Fibroblast of peridontal ligament (primary cell): Measurements from ENCODE around the gene STX3.
A peak's percentile ranks its signal among the peaks of the same experiment; 100 is the strongest.

Experiments used
- DNase-seq: peaks from one replicate; pipeline ENCODE4 v3.0.0-alpha.2; 2010; ENCODE audit errors: extremely low read depth

Gene STX3

GRCh38 chr11:59754859-59755700 lies at the start of gene STX3:
Gene STX3 (plus strand): TSS chr11:59755376. CDS start chr11:59755606, 230 bp downstream.
- DNase-seq = peak; percentile 59

DNA sequence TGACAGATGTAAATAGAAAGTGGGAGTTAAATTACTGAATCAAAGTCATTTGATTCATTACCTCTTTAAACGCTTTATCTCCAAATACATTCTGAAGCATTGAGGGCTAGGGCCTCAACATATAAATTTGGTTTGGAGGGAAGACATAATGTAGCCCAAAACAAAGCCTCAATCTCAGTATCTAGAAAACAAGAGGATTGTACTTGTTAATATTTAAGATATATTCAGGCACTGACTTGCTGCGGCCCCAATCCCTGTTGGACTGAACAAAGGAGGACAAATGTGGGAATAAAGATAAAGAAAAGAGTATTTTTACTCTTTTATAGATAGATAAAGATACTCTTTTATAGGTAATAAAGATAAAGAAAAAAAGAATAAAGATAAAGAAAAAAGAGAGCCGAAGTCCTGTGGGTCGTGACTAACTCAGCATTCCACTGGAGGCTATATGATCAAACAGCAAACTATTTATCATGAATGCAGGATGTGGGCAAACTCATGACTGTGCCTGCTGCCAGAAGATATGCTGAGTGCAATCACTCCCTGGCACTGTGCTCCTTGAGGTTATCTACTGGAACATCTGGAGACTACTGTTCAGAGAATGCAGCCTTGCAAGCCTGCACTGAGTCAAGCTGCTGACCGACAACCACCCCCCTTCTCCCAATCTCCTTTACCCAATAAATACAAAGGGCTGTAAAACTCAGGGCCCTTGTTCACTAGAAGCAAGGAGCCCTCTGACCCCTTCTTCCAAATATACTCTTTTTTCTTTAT lies 48.5 kb upstream of the STX3 start:
- DNase-seq = peak; percentile 78

DNA sequence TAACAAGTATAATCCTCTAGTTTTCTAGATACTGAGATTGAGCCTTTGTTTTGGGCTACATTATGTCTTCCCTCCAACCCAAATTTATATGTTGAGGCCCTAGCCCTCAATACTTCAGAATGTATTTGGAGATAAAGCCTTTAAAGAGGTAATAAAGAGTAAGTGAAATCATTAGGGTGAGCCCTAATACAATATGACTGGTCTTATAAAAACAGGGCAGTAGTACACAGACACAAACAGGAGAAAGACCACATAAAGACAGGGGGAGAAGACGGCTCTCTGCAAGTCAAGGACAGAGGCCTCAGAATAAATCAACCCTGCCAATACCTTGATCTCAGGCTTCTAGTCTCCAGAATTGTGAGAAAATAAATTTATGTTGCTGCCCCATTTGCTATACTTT lies 47.8 kb upstream of the STX3 start:
- no peak for DNase-seq

- DNase-seq = peak; percentile 22
These were observed 46.6 kb upstream of the STX3 start for GRCh38 chr11:59708537-59708936.

GRCh38 chr11:59710136-59710847 lies 44.9 kb upstream of the STX3 start:
- DNase-seq = peak; percentile 30

DNA sequence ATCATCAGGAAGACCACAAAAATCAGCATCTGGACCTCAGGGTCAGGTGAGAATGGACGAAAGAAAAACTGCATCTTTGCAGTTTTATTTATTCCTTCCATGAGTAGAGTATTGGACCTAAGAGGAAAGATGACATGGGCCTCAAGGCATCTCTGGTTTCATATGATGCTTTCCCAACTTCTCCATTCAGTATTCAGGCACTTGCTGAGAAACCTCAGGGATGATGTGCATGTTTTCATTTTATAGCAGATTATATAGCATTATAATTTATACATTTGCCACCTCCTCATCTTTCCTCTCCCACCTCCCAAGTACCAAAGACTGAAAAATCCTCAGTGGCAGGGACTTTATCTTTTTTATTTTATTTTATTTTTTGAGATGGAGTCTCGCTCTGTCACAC lies 41.4 kb upstream of the STX3 start, which contains the start of gene OR10V1:
TSS of gene OR10V1 (minus strand) at position 101 of the 400 bp plus-strand sequence. CDS start at position 101, 0 bp downstream.
- no peak for DNase-seq

GRCh38 chr11:59716051-59716450 lies 39.1 kb upstream of the STX3 start:
- no peak for DNase-seq

- DNase-seq = no peak
These were observed 35.6 kb upstream of the STX3 start for GRCh38 chr11:59719556-59719955.

DNA sequence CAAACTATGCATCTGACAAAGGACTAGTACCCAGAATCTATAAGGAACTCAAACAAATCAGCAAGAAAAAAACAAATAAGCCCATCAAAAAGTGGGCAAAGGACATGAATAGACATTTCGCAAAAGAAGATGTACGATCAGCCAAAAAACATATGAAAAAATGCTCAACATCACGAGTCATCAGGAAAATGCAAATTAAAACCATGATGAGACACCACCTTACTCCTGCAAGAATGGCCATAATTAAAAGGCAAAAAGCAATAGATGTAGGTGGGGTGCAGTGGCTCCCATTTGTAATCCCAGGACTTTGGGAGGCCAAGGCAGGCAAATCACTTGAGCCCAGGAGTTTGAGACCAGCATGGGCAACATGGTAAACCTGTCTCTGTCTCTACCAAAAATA lies 31.1 kb upstream of the STX3 start:
- DNase-seq = no peak

- no peak for DNase-seq
These were observed 27.8 kb upstream of the STX3 start for GRCh38 chr11:59727426-59727825.

- DNase-seq = no peak
These were observed 27.0 kb upstream of the STX3 start for GRCh38 chr11:59728154-59728553.

- no peak for DNase-seq
These were observed 26.3 kb upstream of the STX3 start for GRCh38 chr11:59728913-59729312.

DNA sequence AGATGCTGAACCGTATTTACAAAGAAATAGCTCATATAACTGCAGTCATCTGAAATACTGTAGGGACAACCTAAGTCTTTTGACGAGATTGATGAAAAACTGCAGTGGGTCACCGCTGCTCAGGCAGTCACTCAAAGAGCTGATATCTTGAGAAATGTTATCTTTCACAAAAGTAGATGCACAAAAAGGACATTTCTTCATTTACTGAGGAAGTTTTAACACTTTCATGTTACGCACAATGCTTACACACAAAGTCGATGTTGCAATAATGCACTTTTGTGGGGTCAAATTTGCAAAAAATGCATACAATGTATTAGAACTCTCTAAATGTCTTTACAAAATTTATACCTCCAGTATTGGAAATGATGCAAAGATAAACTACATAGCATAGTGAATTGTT lies 25.3 kb upstream of the STX3 start:
- DNase-seq = no peak

DNA sequence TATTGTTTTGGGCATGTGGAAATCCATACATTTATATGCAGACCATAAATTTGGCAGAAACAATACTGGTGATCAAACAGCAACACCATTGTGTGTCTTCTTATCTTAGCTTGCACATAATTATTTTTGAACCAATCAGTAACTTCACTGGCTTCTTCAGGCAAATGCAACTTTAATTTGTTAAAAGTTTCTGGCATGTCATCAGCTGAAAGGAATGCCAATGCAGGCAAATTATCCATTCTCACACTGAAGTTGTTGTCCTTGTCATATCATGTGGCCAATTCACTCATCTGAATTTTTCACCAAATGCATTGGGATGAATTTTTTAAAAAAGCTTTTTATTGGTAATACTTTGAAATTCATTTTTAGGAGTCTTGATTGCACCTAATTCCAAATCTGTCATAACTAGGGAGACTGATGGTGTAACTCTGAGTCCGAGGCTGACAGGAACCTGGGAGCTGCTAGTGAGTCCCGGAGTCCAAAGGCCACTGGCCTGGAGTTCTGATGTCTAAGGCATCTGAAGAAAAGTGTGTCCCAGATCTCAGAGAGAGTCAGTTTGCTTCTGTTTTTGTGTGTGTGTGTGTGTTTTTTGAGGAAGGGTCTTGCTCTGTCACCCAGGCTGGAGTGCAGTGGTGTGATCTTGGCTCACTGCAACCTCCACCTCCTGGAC lies 24.1 kb upstream of the STX3 start:
- DNase-seq = no peak

DNA sequence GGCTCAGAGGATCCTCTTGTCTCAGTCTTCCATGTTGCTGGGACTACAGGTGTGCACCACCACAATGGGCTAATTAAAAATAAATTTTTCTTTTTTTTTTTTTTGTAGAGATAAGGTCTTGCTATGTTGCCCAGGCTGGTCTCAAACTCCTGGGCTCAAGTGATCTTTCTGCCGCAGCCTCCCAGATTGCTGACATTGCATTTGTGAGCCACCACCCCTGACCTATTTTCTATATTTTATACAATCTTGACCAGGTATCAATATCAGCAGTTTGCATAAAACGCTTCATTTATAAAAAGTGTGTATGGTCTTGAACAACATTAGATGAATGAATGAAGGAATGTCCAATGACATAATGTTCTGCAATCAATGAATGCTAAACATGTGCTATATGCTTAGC lies 9.1 kb upstream of the STX3 start:
- no peak for DNase-seq

DNA sequence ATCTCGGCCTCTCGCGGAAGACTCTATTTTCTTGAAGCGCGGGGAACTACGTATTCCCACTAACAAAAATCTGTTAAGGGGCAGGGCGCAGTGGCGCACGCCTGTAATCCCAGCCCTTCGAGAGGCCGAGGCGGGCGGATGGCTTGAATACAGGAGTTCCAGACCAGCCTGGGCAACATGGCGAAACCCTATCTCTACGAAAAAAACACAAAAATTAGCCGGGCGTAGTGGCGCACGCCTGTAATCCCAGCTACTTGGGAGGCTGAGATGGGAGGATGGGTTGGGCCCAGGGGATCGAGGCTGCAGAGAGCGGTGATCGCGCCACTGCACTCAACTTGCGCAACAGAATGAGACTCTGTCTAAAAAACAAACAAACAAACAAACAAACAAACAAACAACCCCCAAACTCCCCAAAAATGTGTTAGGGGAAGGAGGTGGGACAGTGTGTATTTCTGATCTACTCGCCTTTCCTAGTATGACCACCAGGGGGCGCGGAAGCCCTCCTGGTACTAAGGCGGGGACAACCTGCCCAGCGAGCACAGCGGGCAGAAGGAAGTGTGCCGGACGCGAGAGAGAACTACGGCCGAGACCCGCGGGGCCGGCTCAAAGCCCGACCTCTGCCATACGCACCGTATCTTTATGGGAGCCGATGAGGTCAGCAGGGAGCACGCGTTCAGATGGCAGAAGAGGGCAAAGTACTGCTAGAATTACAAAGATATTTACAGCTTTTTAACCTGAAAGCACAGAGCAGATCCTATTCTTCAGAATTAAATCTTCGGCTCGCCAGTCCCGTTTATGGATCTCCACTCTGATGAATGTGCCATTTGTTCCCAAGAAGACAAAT lies 1.3 kb upstream of the STX3 start:
- DNase-seq = peak; percentile 75

GRCh38 chr11:59754494-59754858 lies 700 bp upstream of the STX3 start:
- no peak for DNase-seq

- peak; percentile 63 for DNase-seq
These were observed 753 bp downstream of the STX3 start for GRCh38 chr11:59755701-59756557.

DNA sequence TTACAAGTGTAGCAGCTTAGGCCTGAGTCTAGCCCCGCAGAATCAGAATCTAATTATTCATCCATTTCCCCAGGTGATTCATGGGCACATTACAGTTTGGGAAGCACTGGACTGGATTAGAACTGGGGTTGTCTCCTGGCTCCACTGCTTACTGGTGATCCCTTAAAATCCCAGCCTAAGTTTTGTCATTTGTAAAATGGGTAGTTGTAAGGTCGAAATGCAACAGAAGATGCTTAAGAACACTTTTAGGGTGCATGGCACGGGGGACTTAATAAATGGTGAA lies 1.3 kb downstream of the STX3 start:
- DNase-seq = peak; percentile 23

- no peak for DNase-seq
These were observed 1.7 kb downstream of the STX3 start for GRCh38 chr11:59756845-59757244.
